GM23248 (cell line): ENCODE data around the gene ENDOV.

ENCODE experiments used
- EZH2 ChIP-seq: fragments of 200-600 bp; sonication (generic); IDR thresholded peaks from 2 replicates; pipeline ENCODE4 v1.6.1; 2018; ENCODE audit warnings: antibody characterized with exemption, mild to moderate bottlenecking; ENCODE audit not compliant: insufficient read depth, poor library complexity, severe bottlenecking
- EZH2phosphoT487 ChIP-seq: fragments of 200-600 bp; sonication (generic); IDR thresholded peaks from 2 replicates; pipeline ENCODE4 v1.6.1; 2018; ENCODE audit warnings: antibody characterized with exemption, moderate library complexity, mild to moderate bottlenecking, low read depth; ENCODE audit not compliant: insufficient read depth

GRCh38 chr17:80439499-80439898 lies 24.5 kb downstream of the ENDOV start:
- TF ChIP-seq EZH2phosphoT487 (no peak), EZH2 (no peak)
